NT2/D1 (cell line): ENCODE data around the gene SCMH1.
"Not testable (repeated sequence)": the region's sequence is repeated elsewhere in the genome, so short reads cannot be mapped to it uniquely, and the experiment has no call there.

Experiments used
- SUZ12 ChIP-seq: IDR thresholded peaks from 2 replicates; pipeline ENCODE4 v1.6.1; 2011; ENCODE audit not compliant: insufficient read length, insufficient read depth; ENCODE audit errors: extremely low read depth
- YY1 ChIP-seq: IDR thresholded peaks from 2 replicates; pipeline ENCODE4 v1.6.1; 2011; ENCODE audit not compliant: insufficient read length, insufficient read depth
- ZNF274 ChIP-seq: IDR thresholded peaks from 2 replicates; pipeline ENCODE4 v1.6.1; 2011; ENCODE audit warnings: mild to moderate bottlenecking, low read depth, low read length

DNA sequence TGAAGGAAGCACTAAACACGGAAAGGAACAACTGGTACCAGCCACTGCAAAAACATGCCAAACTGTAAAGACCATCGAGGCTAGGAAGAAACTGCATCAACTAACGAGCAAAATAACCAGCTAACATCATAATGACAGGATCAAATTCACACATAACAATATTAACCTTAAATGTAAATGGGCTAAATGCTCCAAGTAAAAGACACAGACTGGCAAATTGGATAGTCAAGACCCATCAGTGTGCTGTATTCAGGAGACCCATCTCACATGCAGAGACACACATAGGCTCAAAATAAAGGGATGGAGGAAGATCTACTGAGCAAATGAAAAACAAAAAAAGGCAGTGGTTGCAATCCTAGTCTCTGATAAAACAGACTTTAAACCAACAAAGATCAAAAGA, 63.9 kb downstream of the SCMH1 start:
- not testable (repeated sequence) for TF ChIP-seq ZNF274, SUZ12, YY1
